Thoracic aorta (tissue), 2 donors: ENCODE data around the gene PEX14. TPM values are rescaled to one million over a fixed set of nuclear protein-coding genes. Genes with fewer than 3 reads are reported as not detected.

Source experiments
- ATAC-seq: fragments of 150-250 bp; one replicate; pipeline ENCODE4 v1.8.0; 2017; ENCODE audit warnings: low read depth; ENCODE audit not compliant: insufficient number of reproducible peaks, low FRiP score
- DNase-seq: peaks from one replicate; pipeline ENCODE4 v3.0.0-alpha.2; 2020; ENCODE audit warnings: low spot score
- H3K27ac ChIP-seq, 2 donors: fragments of 200-600 bp; sonication (generic); 1 replicate in 1 of 2; 2 replicates in 1 of 2; pipeline ENCODE4 v1.5.1; 2016; ENCODE audit warnings: mild to moderate bottlenecking in 2 of 2, moderate library complexity in 2 of 2
- H3K27me3 ChIP-seq: fragments of 200-600 bp; sonication (generic); replicated peaks from 2 replicates; pipeline ENCODE4 v1.6.0; 2016; ENCODE audit warnings: mild to moderate bottlenecking; ENCODE audit not compliant: insufficient read depth
- H3K36me3 ChIP-seq: fragments of 200-600 bp; sonication (generic); one replicate; pipeline ENCODE4 v1.5.1; 2016
- H3K4me1 ChIP-seq, 2 donors: fragments of 200-600 bp; sonication (generic); 1 replicate in 1 of 2; 2 replicates in 1 of 2; pipeline versions ENCODE4 v1.5.1 to v1.6.0; 2016; ENCODE audit warnings: low read depth in 2 of 2, mild to moderate bottlenecking in 1 of 2; ENCODE audit not compliant: control insufficient read depth in 1 of 2
- H3K4me3 ChIP-seq: fragments of 200-600 bp; sonication (generic); 2 replicates; pipeline ENCODE4 v1.5.1; 2016; ENCODE audit warnings: mild to moderate bottlenecking
- H3K9me3 ChIP-seq: fragments of 200-600 bp; sonication (generic); 2 replicates; pipeline ENCODE4 v1.5.1; 2016
- total RNA-seq, 2 donors: library from RNA; depleted of rRNA; stranded (reverse); fragments of >200 nt; gene quantifications; one replicate each; pipeline versions ENCODE4 v1.1.0 to v1.2.3, GENCODE V29; 2016
- TF ChIP-seq, protein P1 (sequence below): fragments of 200-600 bp; sonication (generic); IDR thresholded peaks from one replicate; pipeline ENCODE4 v1.5.1; 2019; ENCODE audit warnings: antibody characterized with exemption

PEX14 gene
- total RNA-seq, 2 donors from 2014 or later, result 11.5 to 22.6 TPM

DNA sequence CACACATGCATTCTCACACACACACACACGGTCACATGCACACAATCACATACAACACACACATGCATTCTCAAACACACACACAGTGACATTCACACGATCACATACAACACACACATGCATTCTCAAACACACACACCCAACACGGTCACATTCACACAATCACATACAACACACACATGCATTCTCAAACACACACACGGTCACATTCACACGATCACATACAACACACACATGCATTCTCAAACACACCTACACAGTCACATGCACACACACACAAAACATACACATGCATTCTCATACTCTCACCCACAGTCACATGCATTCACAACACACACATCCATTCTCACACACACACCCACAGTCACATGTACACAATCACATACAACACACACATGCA is 186.7 kb downstream of the PEX14 start:
- no peak for ATAC-seq
- H3K9me3 ChIP-seq, result no peaks in the 10 kb centered on the region
- H3K4me3 ChIP-seq, result no peak overlapping the region
- DNase-seq, result no peak
- H3K36me3 ChIP-seq, result peaks cover 29% of the 10 kb centered on the region
- H3K27ac ChIP-seq, result no peak overlapping the region
- TF ChIP-seq, protein P1, sequence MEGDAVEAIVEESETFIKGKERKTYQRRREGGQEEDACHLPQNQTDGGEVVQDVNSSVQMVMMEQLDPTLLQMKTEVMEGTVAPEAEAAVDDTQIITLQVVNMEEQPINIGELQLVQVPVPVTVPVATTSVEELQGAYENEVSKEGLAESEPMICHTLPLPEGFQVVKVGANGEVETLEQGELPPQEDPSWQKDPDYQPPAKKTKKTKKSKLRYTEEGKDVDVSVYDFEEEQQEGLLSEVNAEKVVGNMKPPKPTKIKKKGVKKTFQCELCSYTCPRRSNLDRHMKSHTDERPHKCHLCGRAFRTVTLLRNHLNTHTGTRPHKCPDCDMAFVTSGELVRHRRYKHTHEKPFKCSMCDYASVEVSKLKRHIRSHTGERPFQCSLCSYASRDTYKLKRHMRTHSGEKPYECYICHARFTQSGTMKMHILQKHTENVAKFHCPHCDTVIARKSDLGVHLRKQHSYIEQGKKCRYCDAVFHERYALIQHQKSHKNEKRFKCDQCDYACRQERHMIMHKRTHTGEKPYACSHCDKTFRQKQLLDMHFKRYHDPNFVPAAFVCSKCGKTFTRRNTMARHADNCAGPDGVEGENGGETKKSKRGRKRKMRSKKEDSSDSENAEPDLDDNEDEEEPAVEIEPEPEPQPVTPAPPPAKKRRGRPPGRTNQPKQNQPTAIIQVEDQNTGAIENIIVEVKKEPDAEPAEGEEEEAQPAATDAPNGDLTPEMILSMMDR, result no peak
- H3K4me1 ChIP-seq, result peaks cover 23 to 35% of the 10 kb centered on the region in 2 donors
- no peaks in the 10 kb centered on the region for H3K27me3 ChIP-seq

DNA sequence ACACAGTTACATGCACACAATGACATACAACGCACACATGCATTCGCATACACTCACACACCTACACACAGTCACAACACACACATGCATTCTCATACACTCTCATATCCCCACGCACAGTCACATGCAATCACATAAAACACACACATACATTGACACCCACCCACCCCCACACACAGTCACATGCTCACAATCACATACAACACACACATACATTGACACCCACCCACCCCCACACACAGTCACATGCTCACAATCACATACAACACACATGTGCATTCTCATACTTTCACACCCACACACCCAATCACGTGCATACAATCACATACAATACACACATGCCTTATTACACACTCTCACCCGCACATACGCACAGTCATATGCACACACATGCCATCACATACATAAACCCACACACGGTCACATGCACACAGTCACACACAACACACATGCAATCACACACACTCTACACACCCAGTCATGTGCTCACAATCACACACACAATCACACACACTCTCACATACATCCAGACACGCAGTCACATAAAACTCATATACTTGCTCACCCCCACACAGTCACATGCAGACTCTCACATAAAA is 187.4 kb downstream of the PEX14 start:
- H3K9me3 ChIP-seq, result no peaks in the 10 kb centered on the region
- H3K4me3 ChIP-seq, result no peak overlapping the region
- H3K27me3 ChIP-seq, result no peaks in the 10 kb centered on the region
- peaks cover 24 to 43% of the 10 kb centered on the region in 2 donors for H3K4me1 ChIP-seq
- no peak for DNase-seq
- no peak overlapping the region for H3K27ac ChIP-seq
- ATAC-seq, result no peak
- peaks cover 28% of the 10 kb centered on the region for H3K36me3 ChIP-seq
- TF ChIP-seq, protein P1, result no peak

DNA sequence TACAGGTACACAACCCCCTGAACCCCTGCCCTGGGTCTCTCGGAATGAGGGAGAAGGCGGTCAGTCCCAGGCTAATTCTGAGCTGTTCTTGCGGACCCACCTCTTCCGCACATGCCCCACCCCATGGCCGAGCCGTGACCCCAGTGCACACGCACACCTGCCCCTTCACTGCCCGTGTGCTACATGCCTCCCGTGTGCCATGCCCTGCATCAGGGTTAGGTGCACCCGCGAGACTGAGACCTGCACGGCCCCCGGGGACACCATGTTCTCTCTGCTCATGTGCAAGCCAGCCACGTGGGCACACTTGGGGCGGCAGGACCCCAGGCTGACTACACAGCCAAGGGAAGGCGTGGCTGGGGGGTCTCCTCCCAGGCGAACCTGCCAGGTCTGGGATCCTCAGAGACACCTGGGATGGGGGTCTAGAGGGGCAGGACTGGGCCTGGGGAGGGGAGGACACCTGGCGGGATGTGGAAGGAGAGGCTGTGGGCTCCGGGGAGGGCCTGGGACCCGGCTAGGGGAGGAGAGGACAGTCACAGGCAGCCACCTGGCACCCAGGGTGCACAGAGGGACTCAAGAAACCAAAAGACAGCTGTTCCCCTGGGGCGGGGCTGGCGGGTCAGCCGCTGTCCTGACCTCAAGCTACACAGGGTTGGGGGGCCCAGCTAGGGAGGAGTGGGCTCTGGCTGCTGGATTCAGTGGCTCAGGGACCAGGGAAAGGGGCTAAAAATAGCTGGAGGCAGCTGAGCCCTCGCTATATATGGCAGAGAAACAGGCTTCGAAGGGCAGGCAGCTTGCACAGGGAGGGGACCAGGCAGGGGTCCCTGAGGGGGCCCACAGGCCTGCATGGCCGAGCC is 188.3 kb downstream of the PEX14 start:
- Histone ChIP-seq H3K4me1 (peaks cover 26 to 49% of the 10 kb centered on the region in 2 donors), H3K27me3 (no peaks in the 10 kb centered on the region), H3K4me3 (peak overlapping the region; percentile 49), H3K9me3 (no peaks in the 10 kb centered on the region), H3K36me3 (peaks cover 25% of the 10 kb centered on the region), H3K27ac (peak overlapping the region; percentile 81 to 85)
- no peak for ATAC-seq
- TF ChIP-seq, protein P1, result no peak
- DNase-seq, result no peak

DNA sequence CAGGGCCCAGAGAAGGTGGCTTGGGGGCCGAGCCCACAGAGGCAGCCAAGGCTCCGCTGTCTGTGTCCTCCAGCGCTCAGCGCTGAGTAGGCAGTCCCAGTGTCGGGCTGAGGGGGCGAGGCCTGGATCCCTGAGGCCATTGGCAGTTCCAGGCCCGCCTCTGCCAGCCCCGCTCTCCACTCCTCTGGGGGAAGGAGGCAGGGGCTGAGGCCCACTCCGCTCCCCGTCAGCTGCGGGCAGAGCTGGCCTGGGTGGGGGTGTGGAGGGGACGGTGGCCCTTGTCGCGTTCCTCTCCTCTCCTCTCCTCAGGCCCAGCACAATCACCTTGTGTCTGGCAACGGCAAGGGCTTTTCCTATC is 188.9 kb downstream of the PEX14 start:
- peaks cover 32 to 55% of the 10 kb centered on the region in 2 donors for H3K4me1 ChIP-seq
- ATAC-seq, result no peak
- H3K9me3 ChIP-seq, result no peaks in the 10 kb centered on the region
- H3K4me3 ChIP-seq, result peak overlapping the region; percentile 49
- TF ChIP-seq, protein P1, result no peak
- H3K36me3 ChIP-seq, result peaks cover 19% of the 10 kb centered on the region
- peak overlapping the region; percentile 81 to 85 for H3K27ac ChIP-seq
- H3K27me3 ChIP-seq, result no peaks in the 10 kb centered on the region
- no peak for DNase-seq

DNA sequence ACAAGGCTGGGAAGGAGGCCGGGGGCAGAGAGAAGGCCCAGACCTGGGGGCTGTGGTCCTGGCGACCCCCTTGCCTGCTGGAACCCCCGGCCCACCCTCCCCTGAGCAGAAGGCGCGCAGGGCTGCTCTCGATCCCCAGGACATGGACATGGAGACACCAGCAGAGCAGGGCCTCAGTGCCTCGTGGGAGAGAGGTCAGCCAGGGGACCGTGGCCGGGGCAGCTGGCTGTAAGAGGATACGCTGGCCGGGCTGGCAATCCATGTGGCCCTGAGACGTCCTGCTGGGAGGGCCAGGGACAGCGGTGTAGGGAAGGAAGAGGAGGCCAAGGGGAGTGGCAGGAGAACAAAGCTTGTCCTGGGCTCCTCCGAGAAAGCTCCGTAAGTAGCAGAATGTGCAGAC is 189.5 kb downstream of the PEX14 start:
- Histone ChIP-seq H3K36me3 (peaks cover 13% of the 10 kb centered on the region), H3K27ac (peak overlapping the region; percentile 81 to 85), H3K27me3 (no peaks in the 10 kb centered on the region), H3K9me3 (no peaks in the 10 kb centered on the region), H3K4me1 (peaks cover 36 to 61% of the 10 kb centered on the region in 2 donors), H3K4me3 (no peak overlapping the region)
- TF ChIP-seq, protein P1, result no peak
- ATAC-seq (no peak), DNase-seq (no peak)
